GM12865 (cell line): ENCODE measurements around the gene GDF7.

ENCODE experiments used
- DNase-seq: peaks from one replicate; pipeline ENCODE4 v3.0.0; 2010; ENCODE audit warnings: low read depth
- H3K4me3 ChIP-seq: 2 replicates; pipeline ENCODE4 v1.5.1; 2011; ENCODE audit warnings: mild to moderate bottlenecking, low read depth, low read length, control low read depth
- CTCF ChIP-seq: IDR thresholded peaks from 2 replicates; pipeline ENCODE4 v1.5.1; 2011; ENCODE audit warnings: low read length, control low read depth, low read depth, inconsistent platforms; ENCODE audit not compliant: insufficient read depth; ENCODE audit errors: missing control alignments

Gene GDF7

DNA sequence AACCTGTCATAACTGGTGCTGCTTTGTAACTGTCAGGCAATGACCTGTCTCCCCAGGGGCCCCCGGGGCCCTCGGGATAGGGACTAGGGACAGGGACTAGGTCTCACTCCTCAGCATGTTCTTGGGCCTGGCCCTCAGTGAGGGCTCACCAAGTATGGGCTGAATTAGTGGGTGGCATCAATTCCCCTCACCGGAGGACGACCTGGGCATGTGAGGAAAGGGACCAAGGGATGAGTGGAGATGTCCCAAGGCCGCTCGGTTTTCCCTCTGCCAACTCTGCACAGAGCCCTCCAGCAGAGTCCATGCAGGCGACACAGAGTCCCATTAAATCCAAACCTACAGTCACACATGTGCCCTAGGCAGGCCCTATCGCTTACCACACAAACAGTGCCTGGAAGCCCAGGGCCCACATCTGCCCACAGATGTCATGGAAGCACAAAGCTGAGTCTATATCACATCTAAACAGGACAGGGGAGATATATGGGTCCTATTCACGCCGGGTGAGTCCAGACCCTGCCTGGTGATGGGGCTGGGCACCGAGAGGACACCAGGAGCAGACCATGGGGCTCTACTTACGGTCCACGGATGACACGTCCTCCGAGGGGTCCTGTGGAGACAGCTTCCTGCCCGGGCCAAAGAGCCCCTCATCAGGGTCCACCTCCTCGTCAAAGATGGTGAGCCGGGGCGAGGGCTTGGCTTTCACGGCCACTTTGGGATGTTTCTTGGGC lies 42.6 kb upstream of the GDF7 start:
- no peak overlapping the region for H3K4me3 ChIP-seq
- DNase-seq, result no peak
- TF ChIP-seq CTCF, result no peak

DNA sequence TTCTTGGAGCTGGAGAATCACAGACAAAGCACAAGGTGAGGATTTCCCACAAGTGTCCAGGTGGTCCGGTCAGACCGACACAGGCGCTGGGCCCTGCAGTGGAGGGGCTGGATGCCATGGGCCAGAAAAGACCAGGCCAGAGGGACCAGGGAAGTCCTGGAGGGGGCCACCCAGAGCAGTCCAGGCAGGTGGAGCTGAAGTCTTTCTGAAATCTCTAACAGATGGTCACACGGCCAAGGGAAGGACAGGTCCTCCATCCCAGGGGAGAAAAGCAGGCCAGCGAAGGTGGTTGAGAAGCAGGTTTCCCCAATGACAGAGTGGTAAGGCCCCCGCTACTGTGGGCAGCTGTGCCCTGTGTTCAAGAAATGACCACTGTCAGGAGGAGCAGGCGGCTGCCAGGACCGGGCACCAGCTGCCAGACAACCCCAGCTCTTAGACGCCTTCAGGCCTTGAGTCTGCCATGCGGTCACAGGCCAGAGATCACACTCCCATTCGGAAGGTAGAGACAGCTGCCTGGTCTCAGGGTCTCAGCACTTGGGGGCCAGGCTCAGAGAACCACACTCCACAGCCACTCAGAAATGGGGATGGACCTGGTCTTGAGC lies 42.0 kb upstream of the GDF7 start:
- no peak for DNase-seq
- H3K4me3 ChIP-seq, result no peak overlapping the region
- TF ChIP-seq CTCF, result no peak

DNA sequence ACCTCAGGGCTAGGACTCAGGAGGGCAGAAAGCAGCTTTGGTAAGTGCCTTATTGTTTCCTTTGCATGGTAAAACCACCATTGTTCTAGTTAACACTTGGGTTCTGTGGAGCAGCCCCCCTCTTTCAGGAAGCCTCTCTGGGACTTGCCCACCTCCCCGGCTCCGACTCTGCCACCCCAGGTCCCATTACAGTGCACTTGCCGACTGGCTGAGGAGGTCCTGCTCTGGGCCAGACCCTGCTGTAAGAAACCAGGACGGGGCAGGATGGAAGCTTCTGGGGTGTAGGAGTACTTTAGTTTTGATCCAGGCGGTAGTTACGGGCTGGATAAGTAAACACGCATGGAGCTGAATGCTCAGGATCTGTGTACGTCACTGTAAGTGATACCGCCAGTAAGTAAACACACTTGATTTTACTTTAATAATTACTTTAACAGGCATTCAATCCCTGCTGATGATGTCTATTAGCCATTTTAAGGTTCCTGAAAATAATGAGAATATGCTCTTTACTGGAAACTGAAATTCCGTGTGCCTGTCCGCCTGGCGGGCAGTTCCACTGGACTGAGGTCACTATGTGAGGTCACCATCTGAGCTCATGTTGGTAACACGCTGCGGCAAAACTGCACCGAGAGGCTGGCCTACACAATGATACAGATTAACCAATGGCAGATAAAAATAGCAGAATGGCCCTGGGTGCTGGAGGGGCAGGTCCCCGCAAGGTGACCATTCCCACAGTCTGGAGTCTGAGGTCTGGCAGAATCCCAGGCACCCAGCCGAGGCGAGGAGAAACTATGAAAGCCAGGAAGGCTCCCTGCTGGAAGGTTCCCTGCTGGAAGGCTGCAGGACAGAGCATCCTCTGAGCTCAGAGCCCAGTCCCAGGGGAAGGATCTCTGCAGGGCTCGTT lies 41.2 kb upstream of the GDF7 start:
- no peak for TF ChIP-seq CTCF
- DNase-seq, result no peak
- H3K4me3 ChIP-seq, result no peak overlapping the region

DNA sequence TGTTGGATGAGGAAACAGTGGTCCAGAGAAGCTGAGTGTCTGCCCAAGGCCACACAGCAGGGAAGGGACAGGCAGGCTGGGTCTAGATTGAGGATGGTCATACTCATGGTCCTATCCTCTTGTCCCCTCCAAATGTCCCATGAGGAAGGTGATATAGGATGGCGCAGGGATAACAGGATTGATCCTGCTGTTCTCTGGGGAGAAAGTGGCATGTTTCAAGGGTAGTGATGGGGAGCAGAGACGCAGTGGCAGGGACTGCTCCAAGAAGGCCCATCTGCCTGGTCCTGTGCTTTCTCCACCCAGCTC lies 40.6 kb upstream of the GDF7 start:
- DNase-seq, result no peak
- no peak for TF ChIP-seq CTCF
- H3K4me3 ChIP-seq, result no peak overlapping the region

DNA sequence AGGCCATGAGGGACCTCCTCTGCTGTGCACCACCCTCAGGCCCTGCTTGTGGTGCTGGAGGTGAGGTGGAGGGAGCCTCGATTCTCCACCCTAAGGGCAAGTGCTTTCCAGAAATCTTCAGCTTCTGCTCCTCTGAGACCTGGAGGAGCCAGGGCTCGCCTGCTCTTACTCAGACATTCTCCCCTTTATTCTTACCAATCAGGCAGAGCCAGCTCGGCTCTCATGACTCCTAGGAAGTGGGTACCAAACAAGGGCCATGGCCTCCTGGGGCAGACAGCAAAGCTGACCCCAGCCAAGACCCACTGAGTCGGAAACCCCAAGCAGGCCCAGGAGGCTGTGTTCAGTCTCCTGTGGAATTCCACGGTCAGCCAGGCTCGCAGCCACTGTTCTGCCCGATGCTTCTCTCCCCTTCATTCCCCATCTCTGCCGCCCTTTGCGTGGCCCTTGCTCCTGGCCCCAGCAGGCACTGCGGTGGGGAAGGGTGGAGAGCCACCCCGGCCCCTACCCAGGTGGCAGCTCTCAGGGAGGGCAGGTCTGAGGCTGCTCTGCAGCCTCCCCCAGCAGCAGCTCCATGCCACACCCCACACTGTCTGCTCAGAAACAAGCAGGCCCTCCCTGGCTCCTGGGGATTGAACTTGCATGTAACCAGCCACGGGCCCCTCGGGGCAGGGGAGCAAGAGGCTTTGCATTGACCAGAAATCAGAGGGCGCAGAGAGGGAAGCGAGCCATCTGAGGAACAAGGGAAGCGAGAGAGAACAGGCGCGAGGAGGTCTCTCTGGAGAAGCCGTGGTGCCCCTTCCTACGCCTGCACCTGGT lies 40.0 kb upstream of the GDF7 start:
- no peak overlapping the region for H3K4me3 ChIP-seq
- TF ChIP-seq CTCF, result no peak
- no peak for DNase-seq

GRCh38 chr2:20627712-20628380 lies 39.1 kb upstream of the GDF7 start:
- no peak for TF ChIP-seq CTCF
- DNase-seq, result no peak
- no peak overlapping the region for H3K4me3 ChIP-seq
